WTC11 (cell line): Measurements from ENCODE around the gene IDH1. TPM values are rescaled to one million over a fixed set of nuclear protein-coding genes. Genes with fewer than 3 reads are reported as not detected.

Source experiments
- ATAC-seq: fragments of 200-7000 bp; cut with Tn5 transposase; 2 replicates; pipeline ENCODE4 v1.10.0; 2021; ENCODE audit warnings: mild to moderate bottlenecking, moderate library complexity
- CTCF ChIA-PET: fragments of 300-600 bp; sonication (Branson Sonifier 250); formaldehyde crosslinking; loops from one replicate; lab custom pipeline; 2021; ENCODE audit warnings: antibody characterized with exemption; lab: Charles Lee
- POLR2A ChIA-PET: fragments of 350-600 bp; sonication (Branson Sonifier 250); formaldehyde crosslinking; loops from one replicate; lab custom pipeline; 2021; ENCODE audit warnings: antibody characterized with exemption; lab: Charles Lee
- DNase-seq: peaks from one replicate; pipeline ENCODE4 v3.0.0; 2021; ENCODE audit warnings: low spot score
- H3K27ac Mint-ChIP-seq: 2 replicates; pipeline ENCODE4 v1.8.0; 2021; ENCODE audit warnings: mixed read lengths
- H3K27me3 Mint-ChIP-seq: 2 replicates; pipeline ENCODE4 v1.8.0; 2021; ENCODE audit warnings: low read depth, mild to moderate bottlenecking, moderate library complexity, mixed read lengths
- H3K36me3 Mint-ChIP-seq: 2 replicates; pipeline ENCODE4 v1.8.0; 2021; ENCODE audit warnings: mixed read lengths
- H3K4me1 Mint-ChIP-seq: 2 replicates; pipeline ENCODE4 v1.8.0; 2022; ENCODE audit warnings: mixed read lengths
- H3K4me3 Mint-ChIP-seq: 2 replicates; pipeline ENCODE4 v1.8.0; 2021; ENCODE audit warnings: mild to moderate bottlenecking, moderate library complexity, mixed read lengths
- H3K9me3 Mint-ChIP-seq: 2 replicates; pipeline ENCODE4 v1.8.0; 2021; ENCODE audit warnings: mixed read lengths
- CREB1 ChIP-seq: sonication (generic); formaldehyde crosslinking; IDR thresholded peaks from 2 replicates; pipeline ENCODE4 v1.8.0; 2023; ENCODE audit warnings: mild to moderate bottlenecking, missing genetic modification reagents
- CTCF ChIP-seq: fragments of 200-600 bp; IDR thresholded peaks from 2 replicates; pipeline ENCODE4 v1.8.0; 2022; ENCODE audit warnings: antibody characterized with exemption
- EMX1 ChIP-seq: fragments of 250-450 bp; sonication (Bioruptor Pico); IDR thresholded peaks from 2 replicates; pipeline ENCODE4 v1.8.0; 2021; ENCODE audit warnings: mild to moderate bottlenecking
- ESRRA ChIP-seq: sonication (generic); formaldehyde crosslinking; IDR thresholded peaks from 2 replicates; pipeline ENCODE4 v1.8.1; 2022; ENCODE audit warnings: mild to moderate bottlenecking, missing genetic modification reagents, borderline replicate concordance
- ETV6 ChIP-seq: sonication (generic); formaldehyde crosslinking; IDR thresholded peaks from 2 replicates; pipeline ENCODE4 v1.8.1; 2022; ENCODE audit warnings: mild to moderate bottlenecking, missing genetic modification reagents
- JUN ChIP-seq: sonication (generic); formaldehyde crosslinking; IDR thresholded peaks from 2 replicates; pipeline ENCODE4 v1.8.0; 2023; ENCODE audit warnings: mild to moderate bottlenecking, missing genetic modification reagents
- MXD4 ChIP-seq: fragments of 250-450 bp; sonication (Bioruptor Pico); IDR thresholded peaks from 2 replicates; pipeline ENCODE4 v1.8.0; 2021; ENCODE audit warnings: mild to moderate bottlenecking, moderate library complexity, borderline replicate concordance
- MYBL2 ChIP-seq: sonication (generic); formaldehyde crosslinking; IDR thresholded peaks from 2 replicates; pipeline ENCODE4 v1.8.1; 2023; ENCODE audit warnings: mild to moderate bottlenecking, moderate library complexity, missing genetic modification reagents
- SOX15 ChIP-seq: fragments of 250-450 bp; sonication (Bioruptor Pico); IDR thresholded peaks from 2 replicates; pipeline ENCODE4 v1.9.0; 2021; ENCODE audit warnings: mild to moderate bottlenecking
- ZMAT4 ChIP-seq: fragments of 250-450 bp; sonication (Bioruptor Pico); IDR thresholded peaks from 2 replicates; pipeline ENCODE4 v1.9.0; 2021; ENCODE audit warnings: mild to moderate bottlenecking
- ZNF138 ChIP-seq: sonication (generic); formaldehyde crosslinking; conservative IDR thresholded peaks from 2 replicates; pipeline ENCODE4 v1.8.1; 2022; ENCODE audit warnings: mild to moderate bottlenecking, moderate library complexity, missing genetic modification reagents
- ZNF317 ChIP-seq: sonication (generic); formaldehyde crosslinking; IDR thresholded peaks from 2 replicates; pipeline ENCODE4 v1.8.1; 2023; ENCODE audit warnings: low read depth, mild to moderate bottlenecking, moderate library complexity, missing genetic modification reagents, borderline replicate concordance
- ZNF416 ChIP-seq: fragments of 250-450 bp; sonication (Bioruptor Pico); IDR thresholded peaks from 2 replicates; pipeline ENCODE4 v1.9.0; 2021; ENCODE audit warnings: mild to moderate bottlenecking, inconsistent platforms
- ZNF423 ChIP-seq: fragments of 250-450 bp; sonication (Bioruptor Pico); IDR thresholded peaks from 2 replicates; pipeline ENCODE4 v2.1.2; 2022; ENCODE audit warnings: mild to moderate bottlenecking, moderate library complexity
- ZSCAN18 ChIP-seq: fragments of 250-450 bp; sonication (Bioruptor Pico); IDR thresholded peaks from 2 replicates; pipeline ENCODE4 v2.1.2; 2022; ENCODE audit warnings: mild to moderate bottlenecking, moderate library complexity
- total RNA-seq: library from RNA; stranded (reverse); gene quantifications from 3 replicates; pipeline ENCODE4 v1.2.3, GENCODE V29; 2021
- TF ChIP-seq, protein P1 (sequence below): sonication (generic); formaldehyde crosslinking; IDR thresholded peaks from 2 replicates; pipeline ENCODE4 v1.8.0; 2023; ENCODE audit warnings: missing genetic modification reagents, mild to moderate bottlenecking, borderline replicate concordance
- TF ChIP-seq, protein P2 (sequence below): sonication (generic); formaldehyde crosslinking; IDR thresholded peaks from 2 replicates; pipeline ENCODE4 v1.8.0; 2022; ENCODE audit warnings: mild to moderate bottlenecking, missing genetic modification reagents
- TF ChIP-seq, protein P3 (sequence below): sonication (generic); formaldehyde crosslinking; IDR thresholded peaks from 2 replicates; pipeline ENCODE4 v1.8.1; 2022; ENCODE audit warnings: mild to moderate bottlenecking, missing genetic modification reagents, moderate library complexity, borderline replicate concordance
- TF ChIP-seq, protein P4 (sequence below): fragments of 250-450 bp; sonication (Bioruptor Pico); conservative IDR thresholded peaks from 2 replicates; pipeline ENCODE4 v1.9.0; 2021; ENCODE audit warnings: mild to moderate bottlenecking
- TF ChIP-seq, protein P5 (sequence below): sonication (generic); formaldehyde crosslinking; IDR thresholded peaks from 2 replicates; pipeline ENCODE4 v1.8.0; 2023; ENCODE audit warnings: missing genetic modification reagents
- TF ChIP-seq, protein P6 (sequence below): sonication (generic); formaldehyde crosslinking; conservative IDR thresholded peaks from 2 replicates; pipeline ENCODE4 v1.8.1; 2022; ENCODE audit warnings: mild to moderate bottlenecking, missing genetic modification reagents

IDH1 gene
- total RNA-seq, 1 experiment from 2014 or later, result 352 TPM

- TF ChIP-seq MXD4, result no peak
- TF ChIP-seq, protein P1, sequence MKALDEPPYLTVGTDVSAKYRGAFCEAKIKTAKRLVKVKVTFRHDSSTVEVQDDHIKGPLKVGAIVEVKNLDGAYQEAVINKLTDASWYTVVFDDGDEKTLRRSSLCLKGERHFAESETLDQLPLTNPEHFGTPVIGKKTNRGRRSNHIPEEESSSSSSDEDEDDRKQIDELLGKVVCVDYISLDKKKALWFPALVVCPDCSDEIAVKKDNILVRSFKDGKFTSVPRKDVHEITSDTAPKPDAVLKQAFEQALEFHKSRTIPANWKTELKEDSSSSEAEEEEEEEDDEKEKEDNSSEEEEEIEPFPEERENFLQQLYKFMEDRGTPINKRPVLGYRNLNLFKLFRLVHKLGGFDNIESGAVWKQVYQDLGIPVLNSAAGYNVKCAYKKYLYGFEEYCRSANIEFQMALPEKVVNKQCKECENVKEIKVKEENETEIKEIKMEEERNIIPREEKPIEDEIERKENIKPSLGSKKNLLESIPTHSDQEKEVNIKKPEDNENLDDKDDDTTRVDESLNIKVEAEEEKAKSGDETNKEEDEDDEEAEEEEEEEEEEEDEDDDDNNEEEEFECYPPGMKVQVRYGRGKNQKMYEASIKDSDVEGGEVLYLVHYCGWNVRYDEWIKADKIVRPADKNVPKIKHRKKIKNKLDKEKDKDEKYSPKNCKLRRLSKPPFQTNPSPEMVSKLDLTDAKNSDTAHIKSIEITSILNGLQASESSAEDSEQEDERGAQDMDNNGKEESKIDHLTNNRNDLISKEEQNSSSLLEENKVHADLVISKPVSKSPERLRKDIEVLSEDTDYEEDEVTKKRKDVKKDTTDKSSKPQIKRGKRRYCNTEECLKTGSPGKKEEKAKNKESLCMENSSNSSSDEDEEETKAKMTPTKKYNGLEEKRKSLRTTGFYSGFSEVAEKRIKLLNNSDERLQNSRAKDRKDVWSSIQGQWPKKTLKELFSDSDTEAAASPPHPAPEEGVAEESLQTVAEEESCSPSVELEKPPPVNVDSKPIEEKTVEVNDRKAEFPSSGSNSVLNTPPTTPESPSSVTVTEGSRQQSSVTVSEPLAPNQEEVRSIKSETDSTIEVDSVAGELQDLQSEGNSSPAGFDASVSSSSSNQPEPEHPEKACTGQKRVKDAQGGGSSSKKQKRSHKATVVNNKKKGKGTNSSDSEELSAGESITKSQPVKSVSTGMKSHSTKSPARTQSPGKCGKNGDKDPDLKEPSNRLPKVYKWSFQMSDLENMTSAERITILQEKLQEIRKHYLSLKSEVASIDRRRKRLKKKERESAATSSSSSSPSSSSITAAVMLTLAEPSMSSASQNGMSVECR (CRISPR knock-in tag), result no peak
- no peak for TF ChIP-seq ZNF416 (CRISPR knock-in tag)
- TF ChIP-seq, all 79 proteins: peak for 0
- ATAC-seq (no peak), DNase-seq (no peak)
- no peak overlapping the region for H3K27ac Mint-ChIP-seq
- ChIA-PET CTCF (no interaction called here), POLR2A (no interaction called here)
- peaks cover 69% of the 10 kb centered on the region for H3K36me3 Mint-ChIP-seq
- H3K27me3 Mint-ChIP-seq, result no peaks in the 10 kb centered on the region
- peaks cover 7% of the 10 kb centered on the region; the same call in 1 of the 2 replicates for H3K9me3 Mint-ChIP-seq
- H3K4me1 Mint-ChIP-seq, result no peaks in the 10 kb centered on the region
- H3K4me3 Mint-ChIP-seq, result no peak overlapping the region
Measured at GRCh38 chr2:208274748-208275147, 19.9 kb upstream of the IDH1 start.

DNA sequence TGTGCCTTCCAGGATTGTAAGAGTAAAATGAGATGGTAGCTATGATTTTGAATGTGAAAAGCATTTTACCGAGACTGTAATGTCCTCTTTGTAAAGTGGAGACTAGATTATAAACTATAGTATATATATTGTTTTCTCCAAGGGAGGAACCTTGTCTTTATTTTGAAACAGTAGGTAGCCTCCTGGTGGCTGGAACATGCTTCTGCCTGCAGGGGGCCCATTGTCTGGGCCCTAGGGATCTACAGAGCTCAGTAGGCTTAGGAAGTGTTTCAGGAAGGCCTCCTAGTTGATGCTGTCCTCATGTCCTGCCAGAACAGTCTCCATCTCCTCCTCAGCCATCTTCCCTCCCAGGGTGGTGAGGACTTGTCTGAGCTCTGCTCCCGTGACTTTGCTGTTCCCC, 14.2 kb upstream of the IDH1 start:
- Mint-ChIP-seq H3K27me3 (no peaks in the 10 kb centered on the region), H3K4me1 (peaks cover 28% of the 10 kb centered on the region), H3K36me3 (peaks cover 19% of the 10 kb centered on the region), H3K27ac (no peak overlapping the region), H3K9me3 (no peaks in the 10 kb centered on the region), H3K4me3 (no peak overlapping the region)
- POLR2A ChIA-PET, result no interaction called here
- TF ChIP-seq CREB1 (CRISPR knock-in tag) (no peak), EMX1 (no peak), ZNF317 (no peak), ZNF423 (no peak), ETV6 (no peak), ZSCAN18 (CRISPR knock-in tag) (no peak), ESRRA (no peak), JUN (CRISPR knock-in tag) (no peak), CTCF (no peak), ZNF138 (CRISPR knock-in tag) (no peak), MYBL2 (CRISPR knock-in tag) (no peak), ZMAT4 (no peak), SOX15 (CRISPR knock-in tag) (no peak)
- TF ChIP-seq, protein P2, sequence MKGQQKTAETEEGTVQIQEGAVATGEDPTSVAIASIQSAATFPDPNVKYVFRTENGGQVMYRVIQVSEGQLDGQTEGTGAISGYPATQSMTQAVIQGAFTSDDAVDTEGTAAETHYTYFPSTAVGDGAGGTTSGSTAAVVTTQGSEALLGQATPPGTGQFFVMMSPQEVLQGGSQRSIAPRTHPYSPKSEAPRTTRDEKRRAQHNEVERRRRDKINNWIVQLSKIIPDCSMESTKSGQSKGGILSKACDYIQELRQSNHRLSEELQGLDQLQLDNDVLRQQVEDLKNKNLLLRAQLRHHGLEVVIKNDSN (CRISPR knock-in tag), result no peak
- TF ChIP-seq, protein P3, sequence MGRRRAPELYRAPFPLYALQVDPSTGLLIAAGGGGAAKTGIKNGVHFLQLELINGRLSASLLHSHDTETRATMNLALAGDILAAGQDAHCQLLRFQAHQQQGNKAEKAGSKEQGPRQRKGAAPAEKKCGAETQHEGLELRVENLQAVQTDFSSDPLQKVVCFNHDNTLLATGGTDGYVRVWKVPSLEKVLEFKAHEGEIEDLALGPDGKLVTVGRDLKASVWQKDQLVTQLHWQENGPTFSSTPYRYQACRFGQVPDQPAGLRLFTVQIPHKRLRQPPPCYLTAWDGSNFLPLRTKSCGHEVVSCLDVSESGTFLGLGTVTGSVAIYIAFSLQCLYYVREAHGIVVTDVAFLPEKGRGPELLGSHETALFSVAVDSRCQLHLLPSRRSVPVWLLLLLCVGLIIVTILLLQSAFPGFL (CRISPR knock-in tag), result no peak
- TF ChIP-seq, protein P4, sequence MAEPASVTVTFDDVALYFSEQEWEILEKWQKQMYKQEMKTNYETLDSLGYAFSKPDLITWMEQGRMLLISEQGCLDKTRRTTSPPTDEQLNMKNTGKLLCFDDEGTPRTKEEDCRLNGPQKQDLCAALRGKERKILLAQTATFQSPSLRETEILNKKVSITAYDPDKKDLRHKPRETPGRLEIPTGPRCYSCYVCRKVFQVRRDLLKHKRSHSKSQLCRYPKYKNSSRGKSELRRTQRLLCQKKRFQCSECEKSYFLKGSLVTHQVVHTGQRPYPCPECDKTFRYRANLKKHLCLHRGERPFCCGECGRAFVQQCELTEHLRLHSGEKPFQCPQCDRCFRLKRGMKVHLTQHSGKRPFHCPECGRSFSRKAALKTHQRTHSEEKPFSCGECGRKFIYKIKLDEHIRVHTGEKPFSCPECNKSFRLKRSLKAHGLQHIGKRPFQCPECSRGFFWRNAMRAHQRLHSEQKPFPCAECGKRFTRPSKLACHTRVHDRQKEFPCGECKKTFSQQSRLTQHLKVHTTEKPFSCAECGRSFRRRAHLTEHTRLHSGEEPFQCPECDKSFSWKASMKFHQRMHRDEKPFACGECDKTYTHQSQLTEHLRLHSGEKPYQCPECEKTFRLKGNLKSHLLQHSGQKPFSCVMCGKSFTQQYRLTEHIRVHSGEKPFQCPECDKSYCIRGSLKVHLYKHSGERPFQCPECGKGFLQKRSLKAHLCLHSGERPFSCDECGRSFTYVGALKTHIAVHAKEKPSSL, result no peak
- TF ChIP-seq, protein P5, sequence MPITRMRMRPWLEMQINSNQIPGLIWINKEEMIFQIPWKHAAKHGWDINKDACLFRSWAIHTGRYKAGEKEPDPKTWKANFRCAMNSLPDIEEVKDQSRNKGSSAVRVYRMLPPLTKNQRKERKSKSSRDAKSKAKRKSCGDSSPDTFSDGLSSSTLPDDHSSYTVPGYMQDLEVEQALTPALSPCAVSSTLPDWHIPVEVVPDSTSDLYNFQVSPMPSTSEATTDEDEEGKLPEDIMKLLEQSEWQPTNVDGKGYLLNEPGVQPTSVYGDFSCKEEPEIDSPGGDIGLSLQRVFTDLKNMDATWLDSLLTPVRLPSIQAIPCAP (CRISPR knock-in tag), result no peak
- TF ChIP-seq, protein P6, sequence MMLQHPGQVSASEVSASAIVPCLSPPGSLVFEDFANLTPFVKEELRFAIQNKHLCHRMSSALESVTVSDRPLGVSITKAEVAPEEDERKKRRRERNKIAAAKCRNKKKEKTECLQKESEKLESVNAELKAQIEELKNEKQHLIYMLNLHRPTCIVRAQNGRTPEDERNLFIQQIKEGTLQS (CRISPR knock-in tag), result no peak
- DNase-seq, result no peak
- CTCF ChIA-PET, result interaction anchor here (0.6 to 5.8 kb wide), 3 partner anchors 14 to 167 kb away, joined by 3 to 91 read pairs (median 4); partner anchors contain the start of gene IDH1
- ATAC-seq, result no peak
